ENCODE results near the gene RBM38.

GRCh38 chr20:57387463-57387862, 3.7 kb upstream of the RBM38 start:
- no peak for TF ChIP-seq CTCF (conservative IDR thresholded peaks at IDR 0.05; ENCODE audit: low read depth, low read length)
- TF ChIP-seq EZH2 (IDR thresholded peaks at IDR 0.05; ENCODE audit: low read length, unreplicated experiment): no peak
- TF ChIP-seq EZH2phosphoT487 (IDR thresholded peaks at IDR 0.05; ENCODE audit: borderline replicate concordance, low read length): no peak

Data from PC-3 (cell line).